Sigmoid colon (tissue), 4 donors: ENCODE results near the gene RAD9A.

ENCODE experiments used
- EP300 ChIP-seq, 4 donors: sonication (generic); formaldehyde crosslinking; IDR thresholded peaks; one replicate each; pipeline ENCODE4 v1.6.1; 2017; ENCODE audit warnings: antibody characterized with exemption in 4 of 4
- TF ChIP-seq, protein P1 (sequence below), 4 experiments: fragments of 450-650 bp in 3 of 4; fragments of 200-600 bp in 1 of 4; IDR thresholded peaks; one replicate each; pipeline ENCODE4 v1.5.1; 2016 to 2019; ENCODE audit warnings: antibody characterized with exemption in 4 of 4, mild to moderate bottlenecking in 3 of 4, moderate library complexity in 2 of 4

DNA sequence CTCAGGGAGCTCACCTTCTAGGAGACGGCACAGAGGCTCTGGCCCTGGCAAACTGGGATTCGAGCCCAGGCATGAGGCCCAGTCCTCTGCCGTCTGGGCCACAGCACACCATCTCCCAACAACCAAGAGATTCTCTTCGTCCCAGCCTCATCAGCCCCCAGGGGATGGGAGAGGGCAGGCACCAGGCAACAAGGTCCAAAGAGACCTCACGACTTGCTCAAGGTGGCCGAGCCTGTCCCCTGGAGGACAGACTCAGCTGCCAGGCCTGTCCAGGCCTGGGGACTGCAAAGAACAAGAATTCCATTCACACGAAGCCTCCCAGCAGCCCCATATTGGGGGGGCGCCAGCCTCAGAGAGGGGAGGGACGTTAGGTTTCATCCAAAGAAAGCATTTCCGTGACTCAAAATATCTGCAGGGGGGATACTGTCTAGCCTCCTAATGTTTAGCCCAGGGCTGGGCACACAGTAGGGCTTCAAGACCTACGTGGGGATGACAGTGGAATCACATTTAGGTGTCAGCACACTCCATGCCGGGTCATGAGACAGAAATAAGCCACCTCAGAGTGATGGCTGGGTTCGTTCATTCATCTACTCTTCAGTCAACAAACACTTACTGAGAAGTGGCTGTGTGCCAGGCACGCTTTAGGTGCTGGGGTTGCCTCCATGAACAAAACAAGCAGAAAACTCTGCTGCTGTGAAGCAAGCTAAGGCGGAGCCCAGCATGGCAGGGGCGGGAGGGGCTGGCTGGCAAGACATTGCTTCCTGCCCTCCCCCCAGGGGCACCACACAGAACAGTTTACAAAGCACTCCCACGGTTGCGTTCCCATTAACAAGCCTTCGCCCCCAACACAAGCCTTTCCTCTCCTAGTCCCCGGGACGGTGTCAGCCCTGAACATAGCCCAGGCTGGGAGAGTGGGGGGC lies 24.9 kb downstream of the RAD9A start:
- TF ChIP-seq, protein P1, sequence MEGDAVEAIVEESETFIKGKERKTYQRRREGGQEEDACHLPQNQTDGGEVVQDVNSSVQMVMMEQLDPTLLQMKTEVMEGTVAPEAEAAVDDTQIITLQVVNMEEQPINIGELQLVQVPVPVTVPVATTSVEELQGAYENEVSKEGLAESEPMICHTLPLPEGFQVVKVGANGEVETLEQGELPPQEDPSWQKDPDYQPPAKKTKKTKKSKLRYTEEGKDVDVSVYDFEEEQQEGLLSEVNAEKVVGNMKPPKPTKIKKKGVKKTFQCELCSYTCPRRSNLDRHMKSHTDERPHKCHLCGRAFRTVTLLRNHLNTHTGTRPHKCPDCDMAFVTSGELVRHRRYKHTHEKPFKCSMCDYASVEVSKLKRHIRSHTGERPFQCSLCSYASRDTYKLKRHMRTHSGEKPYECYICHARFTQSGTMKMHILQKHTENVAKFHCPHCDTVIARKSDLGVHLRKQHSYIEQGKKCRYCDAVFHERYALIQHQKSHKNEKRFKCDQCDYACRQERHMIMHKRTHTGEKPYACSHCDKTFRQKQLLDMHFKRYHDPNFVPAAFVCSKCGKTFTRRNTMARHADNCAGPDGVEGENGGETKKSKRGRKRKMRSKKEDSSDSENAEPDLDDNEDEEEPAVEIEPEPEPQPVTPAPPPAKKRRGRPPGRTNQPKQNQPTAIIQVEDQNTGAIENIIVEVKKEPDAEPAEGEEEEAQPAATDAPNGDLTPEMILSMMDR (IDR thresholded peaks at IDR 0.05): no peak
- no peak for TF ChIP-seq EP300 (IDR thresholded peaks at IDR 0.05)
